Measurements from ENCODE around the gene AHCYL2. TPM values are rescaled to one million over a fixed set of nuclear protein-coding genes. Genes with fewer than 3 reads are reported as not detected.
"Not testable (repeated sequence)": the region's sequence is repeated elsewhere in the genome, so short reads cannot be mapped to it uniquely, and the experiment has no call there.

Gene AHCYL2
- polyA plus RNA-seq, 1 donor from 2014 or later: 39.9 TPM

GRCh38 chr7:129443612-129444011, 218.8 kb downstream of the AHCYL2 start:
- Histone ChIP-seq H3K4me2 (ENCODE audit: low read length) (no peak overlapping the region), H4K20me1 (ENCODE audit: insufficient read depth) (no peaks in the 10 kb centered on the region), H3K36me3 (ENCODE audit: insufficient read depth, low read length) (no peaks in the 10 kb centered on the region), H3K4me3 (ENCODE audit: low read length) (no peak overlapping the region), H3K27me3 (ENCODE audit: insufficient read depth, low read depth, low read length) (no peaks in the 10 kb centered on the region), H2AFZ (ENCODE audit: low read depth, low read length) (no peak overlapping the region), H3K9me3 (ENCODE audit: low read length) (no peaks in the 10 kb centered on the region), H3K79me2 (replicated peaks; ENCODE audit: insufficient read depth, low read length) (no peaks in the 10 kb centered on the region), H3K9me2 (ENCODE audit: insufficient read depth, low read length) (no peaks in the 10 kb centered on the region), H3K27ac (ENCODE audit: low read length) (no peak overlapping the region), H3F3A (ENCODE audit: insufficient read depth, low read length, poor library complexity, severe bottlenecking) (no peaks in the 10 kb centered on the region), H3K9ac (ENCODE audit: low read length) (no peak overlapping the region)
- TF ChIP-seq TAF1 (IDR thresholded peaks at IDR 0.05; ENCODE audit: low read depth): no peak
- TF ChIP-seq EP300 (conservative IDR thresholded peaks at IDR 0.05; ENCODE audit: poor library complexity, severe bottlenecking): no peak
- TF ChIP-seq SMC3 (conservative IDR thresholded peaks at IDR 0.05; ENCODE audit: poor library complexity): no peak
- TF ChIP-seq CTCF (IDR thresholded peaks at IDR 0.05; ENCODE audit: poor library complexity, severe bottlenecking): no peak
- TF ChIP-seq MXI1 (conservative IDR thresholded peaks at IDR 0.05; ENCODE audit: poor library complexity, severe bottlenecking): no peak
- no peak for TF ChIP-seq REST (IDR thresholded peaks at IDR 0.05; ENCODE audit: borderline replicate concordance)
- no peak for TF ChIP-seq EZH2 (IDR thresholded peaks at IDR 0.05; ENCODE audit: borderline replicate concordance, insufficient read depth, low read length, poor library complexity, severe bottlenecking)
- TF ChIP-seq RAD21 (conservative IDR thresholded peaks at IDR 0.05): no peak
- TF ChIP-seq POLR2AphosphoS5 (IDR thresholded peaks at IDR 0.05): no peak

- not testable (repeated sequence) for H3K27ac ChIP-seq (ENCODE audit: low read length); H4K20me1 ChIP-seq (ENCODE audit: insufficient read depth); H3F3A ChIP-seq (ENCODE audit: insufficient read depth, low read length, poor library complexity, severe bottlenecking); H3K79me2 ChIP-seq (replicated peaks; ENCODE audit: insufficient read depth, low read length); H3K27me3 ChIP-seq (ENCODE audit: insufficient read depth, low read depth, low read length); H3K4me2 ChIP-seq (ENCODE audit: low read length); H3K9me2 ChIP-seq (ENCODE audit: insufficient read depth, low read length); H3K4me3 ChIP-seq (ENCODE audit: low read length); H2AFZ ChIP-seq (ENCODE audit: low read depth, low read length); H3K36me3 ChIP-seq (ENCODE audit: insufficient read depth, low read length); H3K9ac ChIP-seq (ENCODE audit: low read length); H3K9me3 ChIP-seq (ENCODE audit: low read length)
Observed at GRCh38 chr7:129444776-129445175, 219.9 kb downstream of the AHCYL2 start.

GRCh38 chr7:129446925-129447324, 222.1 kb downstream of the AHCYL2 start:
- H4K20me1 ChIP-seq (ENCODE audit: insufficient read depth); H3K4me3 ChIP-seq (ENCODE audit: low read length); H3K4me2 ChIP-seq (ENCODE audit: low read length); H3K36me3 ChIP-seq (ENCODE audit: insufficient read depth, low read length); H3K9me3 ChIP-seq (ENCODE audit: low read length); H2AFZ ChIP-seq (ENCODE audit: low read depth, low read length); H3K27me3 ChIP-seq (ENCODE audit: insufficient read depth, low read depth, low read length); H3K9me2 ChIP-seq (ENCODE audit: insufficient read depth, low read length); H3F3A ChIP-seq (ENCODE audit: insufficient read depth, low read length, poor library complexity, severe bottlenecking); H3K27ac ChIP-seq (ENCODE audit: low read length); H3K79me2 ChIP-seq (replicated peaks; ENCODE audit: insufficient read depth, low read length); H3K9ac ChIP-seq (ENCODE audit: low read length): not testable (repeated sequence)

- not testable (repeated sequence) for H3F3A ChIP-seq (ENCODE audit: insufficient read depth, low read length, poor library complexity, severe bottlenecking); H3K9ac ChIP-seq (ENCODE audit: low read length); H3K36me3 ChIP-seq (ENCODE audit: insufficient read depth, low read length)
Observed at GRCh38 chr7:129447445-129447844, 222.6 kb downstream of the AHCYL2 start.

GRCh38 chr7:129448608-129449007, 223.8 kb downstream of the AHCYL2 start:
- not testable (repeated sequence) for H4K20me1 ChIP-seq (ENCODE audit: insufficient read depth); H3K27ac ChIP-seq (ENCODE audit: low read length); H3K9ac ChIP-seq (ENCODE audit: low read length); H3K4me2 ChIP-seq (ENCODE audit: low read length); H3K27me3 ChIP-seq (ENCODE audit: insufficient read depth, low read depth, low read length); H3F3A ChIP-seq (ENCODE audit: insufficient read depth, low read length, poor library complexity, severe bottlenecking); H2AFZ ChIP-seq (ENCODE audit: low read depth, low read length); H3K79me2 ChIP-seq (replicated peaks; ENCODE audit: insufficient read depth, low read length); H3K9me3 ChIP-seq (ENCODE audit: low read length); H3K36me3 ChIP-seq (ENCODE audit: insufficient read depth, low read length); H3K9me2 ChIP-seq (ENCODE audit: insufficient read depth, low read length); H3K4me3 ChIP-seq (ENCODE audit: low read length)

More at GRCh38 chr7:129447445-129447844, 222.6 kb downstream of the AHCYL2 start:
- not testable (repeated sequence) for H3K9me3 ChIP-seq (ENCODE audit: low read length); H3K79me2 ChIP-seq (replicated peaks; ENCODE audit: insufficient read depth, low read length); H4K20me1 ChIP-seq (ENCODE audit: insufficient read depth); H2AFZ ChIP-seq (ENCODE audit: low read depth, low read length); H3K4me2 ChIP-seq (ENCODE audit: low read length); H3K27me3 ChIP-seq (ENCODE audit: insufficient read depth, low read depth, low read length); H3K27ac ChIP-seq (ENCODE audit: low read length); H3K9me2 ChIP-seq (ENCODE audit: insufficient read depth, low read length); H3K4me3 ChIP-seq (ENCODE audit: low read length)

Data from neural cell (in vitro differentiated cells).